Right hindlimb (tissue), 1 donor: ENCODE data around the gene SPINT2.

ENCODE experiments used
- DNase-seq: peaks from one replicate; pipeline ENCODE4 v3.0.0-alpha.2; 2018

Gene SPINT2

GRCh38 chr19:38303517-38304351 lies 39.4 kb downstream of the SPINT2 start, which contains the start of gene C19orf33:
TSS of gene C19orf33 (plus strand) at chr19:38304251. CDS start at chr19:38304262, 11 bp downstream.
- DNase-seq = no peak

GRCh38 chr19:38304352-38304865 lies 40.0 kb downstream of the SPINT2 start:
- DNase-seq = no peak

DNA sequence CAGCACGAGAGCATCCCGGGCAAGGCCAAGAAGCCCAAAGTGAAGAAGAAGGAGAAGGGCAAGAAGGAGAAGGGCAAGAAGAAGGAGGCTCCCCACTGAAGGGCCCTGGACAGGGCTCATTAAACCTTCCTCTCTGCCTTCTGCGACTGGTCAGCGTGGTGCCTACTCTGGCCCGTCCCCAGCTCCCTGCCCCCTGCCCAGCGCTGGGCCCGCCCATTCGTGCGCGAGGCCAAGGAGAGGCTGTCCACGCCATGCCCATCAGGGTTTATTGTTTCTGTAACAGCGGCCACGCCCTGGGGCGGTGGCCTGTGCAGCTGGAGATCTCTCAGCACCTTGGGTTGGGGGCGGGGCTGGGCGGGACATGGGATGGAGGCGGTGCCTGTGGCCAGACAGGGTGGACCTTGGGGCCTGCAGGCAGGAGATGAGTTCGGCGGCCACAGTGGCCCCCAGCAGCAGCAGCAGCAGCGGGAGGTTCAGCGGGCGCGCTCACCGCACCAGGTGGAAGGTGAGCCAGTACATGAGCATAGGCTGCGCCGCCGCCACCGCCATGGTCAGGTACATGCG lies 40.6 kb downstream of the SPINT2 start:
- DNase-seq = peak; percentile 49

DNA sequence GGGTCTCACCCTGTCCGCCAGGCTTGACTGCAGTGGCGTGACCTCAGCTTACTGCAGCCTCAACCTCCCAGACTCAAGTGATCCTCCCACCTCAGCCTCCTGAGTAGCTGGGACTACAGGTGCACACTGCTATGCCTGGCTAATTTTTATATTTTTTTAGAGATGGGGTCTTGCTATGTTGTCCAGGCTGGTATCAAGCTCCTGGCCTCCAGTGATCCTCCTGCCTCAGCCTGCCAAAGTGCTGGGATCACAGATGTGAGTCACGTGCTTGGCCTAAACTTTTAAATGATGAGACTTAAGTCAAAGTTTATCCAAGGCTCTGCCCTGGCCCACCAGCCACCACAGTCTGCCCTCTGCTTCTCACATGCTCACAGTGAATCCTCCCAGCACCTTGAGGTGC lies 41.9 kb downstream of the SPINT2 start:
- DNase-seq = no peak

DNA sequence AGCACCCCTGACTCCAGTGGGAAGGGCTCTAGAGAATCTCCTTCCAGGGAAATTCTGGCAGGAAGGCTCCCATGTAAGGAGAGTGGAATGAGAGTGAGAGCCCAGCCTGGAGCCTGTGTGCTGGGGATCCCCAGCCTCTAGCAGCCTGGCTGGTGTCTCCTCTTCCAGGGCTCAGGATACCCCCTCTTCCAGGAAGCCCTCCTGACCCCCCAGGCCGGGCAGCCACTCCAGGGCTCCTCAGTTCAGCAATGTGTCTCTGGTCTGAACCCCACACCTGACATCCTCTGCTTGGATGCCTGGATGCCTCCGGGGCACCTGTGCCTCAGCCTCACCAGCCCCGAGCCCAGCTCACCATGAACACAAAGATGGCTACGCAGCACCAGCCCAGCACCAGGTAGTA lies 42.7 kb downstream of the SPINT2 start:
- DNase-seq = no peak

DNA sequence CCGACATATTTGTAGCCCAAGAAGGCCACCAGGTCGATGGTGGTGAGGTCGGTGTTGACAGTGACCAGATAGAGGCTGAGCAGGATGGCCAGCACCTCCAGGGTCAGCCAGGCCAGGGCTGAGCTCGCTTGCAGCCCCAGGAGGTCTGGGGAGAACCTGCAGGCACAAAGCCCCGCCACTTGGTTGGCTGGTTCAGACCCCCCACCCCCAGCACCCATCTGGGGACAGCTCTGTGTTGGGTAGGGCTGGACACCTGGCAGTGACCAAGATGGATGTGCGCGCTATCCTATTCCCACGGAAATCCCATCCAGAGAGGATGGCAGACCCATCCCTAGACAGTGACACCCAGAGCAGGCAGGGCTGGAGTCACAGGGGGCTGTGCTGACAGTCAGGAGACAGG lies 43.2 kb downstream of the SPINT2 start:
- no peak for DNase-seq

GRCh38 chr19:38308006-38308766 lies 43.8 kb downstream of the SPINT2 start:
- DNase-seq = no peak

DNA sequence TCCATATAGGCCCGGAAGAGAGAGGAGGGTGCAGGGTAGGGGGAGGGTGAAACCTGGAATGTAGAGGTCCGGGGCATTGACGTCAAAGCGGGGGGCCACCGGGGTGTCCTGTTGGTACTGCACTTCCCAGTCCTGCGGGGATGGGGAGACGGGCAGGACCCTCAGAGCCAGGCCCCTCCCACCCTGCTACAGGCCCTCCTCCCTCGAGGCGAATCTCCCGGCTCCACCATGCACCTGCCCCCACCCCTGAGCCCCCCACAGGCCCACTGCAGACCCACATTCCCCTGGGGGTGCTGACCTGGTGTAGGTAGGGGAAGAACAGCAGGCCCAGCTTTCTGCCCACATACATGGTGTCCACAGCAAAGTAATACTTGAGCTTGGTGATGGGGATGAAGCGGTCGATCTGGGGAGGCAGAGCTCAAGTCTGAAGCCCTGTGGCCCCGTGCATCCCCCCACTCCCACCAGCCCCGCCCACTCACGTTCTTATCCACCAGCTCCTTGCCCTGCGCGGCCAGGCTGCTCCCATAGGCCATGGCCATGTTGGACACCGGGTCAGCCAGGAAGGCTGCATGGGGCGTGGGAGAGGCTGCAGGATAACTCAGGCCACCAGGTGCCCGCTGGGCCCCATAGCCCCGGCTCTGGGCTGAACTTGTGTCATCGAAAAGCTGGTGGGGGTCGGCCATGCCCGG lies 44.7 kb downstream of the SPINT2 start:
- no peak for DNase-seq

- no peak for DNase-seq
These were observed 45.4 kb downstream of the SPINT2 start for GRCh38 chr19:38309615-38310278.

GRCh38 chr19:38310279-38310670 lies 45.9 kb downstream of the SPINT2 start:
- DNase-seq = no peak

DNA sequence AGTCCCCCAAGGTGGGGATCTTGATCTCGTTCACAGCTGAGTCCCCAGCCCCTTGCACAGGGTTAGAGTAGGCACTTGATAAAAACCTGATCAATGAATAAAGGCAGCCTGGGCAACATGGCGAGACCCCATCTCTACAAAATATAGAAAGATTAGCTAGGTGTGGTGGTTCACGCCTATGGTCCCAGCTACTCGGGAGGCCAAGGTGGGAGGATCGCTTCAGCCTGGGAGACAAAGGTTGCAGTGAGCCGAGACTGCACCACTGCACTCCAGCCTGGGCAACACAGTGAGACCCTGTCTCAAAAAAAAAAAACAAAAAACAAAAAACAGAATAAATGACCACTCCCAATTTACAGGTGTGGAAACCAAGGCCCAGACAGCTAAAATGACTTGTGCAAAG lies 46.6 kb downstream of the SPINT2 start:
- DNase-seq = no peak

DNA sequence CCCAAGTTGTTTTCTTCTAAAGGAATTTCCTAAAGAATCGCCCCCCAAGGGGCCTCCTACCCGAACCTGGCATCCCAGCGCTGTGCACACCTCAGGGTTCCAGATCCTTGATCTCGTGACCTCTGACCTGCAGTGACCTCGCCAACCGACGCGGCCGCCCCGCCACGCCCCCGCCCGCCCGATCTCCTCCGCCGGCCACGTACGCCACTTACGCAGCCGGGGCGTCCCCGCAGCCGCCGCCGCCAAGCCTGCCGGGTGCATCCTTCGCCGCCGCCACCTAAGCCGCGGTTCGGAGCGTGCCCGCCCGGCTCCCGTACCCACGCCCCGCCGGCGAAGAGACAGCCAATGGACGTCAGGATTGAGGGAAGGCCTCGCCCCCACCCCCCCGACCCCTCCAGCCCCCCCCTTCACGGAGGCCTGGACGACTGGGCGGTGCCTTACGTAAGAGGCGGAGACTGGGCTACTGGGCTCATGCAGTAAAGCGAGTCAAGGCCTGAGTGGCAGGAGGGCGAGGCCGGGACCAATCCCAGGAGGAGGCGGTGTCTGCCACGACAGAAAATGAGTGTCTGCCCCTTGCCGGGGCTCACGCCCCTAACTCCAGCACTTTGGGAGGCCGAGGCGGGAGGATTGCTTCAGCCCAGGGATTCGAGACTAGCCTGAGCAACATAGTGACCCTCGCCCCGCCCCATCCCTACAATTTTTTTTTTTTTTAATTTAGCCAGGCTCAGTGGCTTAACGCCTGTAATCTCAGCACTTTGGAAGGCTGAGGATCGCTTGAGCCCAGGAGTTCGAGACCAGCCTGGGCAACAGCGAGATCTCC lies 51.5 kb downstream of the SPINT2 start, which contains the start of gene YIF1B:
Gene YIF1B (minus strand): TSS at position 291 of the 820 bp plus-strand sequence. CDS start 30 bp downstream, at position 261.
- peak; percentile 99 for DNase-seq

DNA sequence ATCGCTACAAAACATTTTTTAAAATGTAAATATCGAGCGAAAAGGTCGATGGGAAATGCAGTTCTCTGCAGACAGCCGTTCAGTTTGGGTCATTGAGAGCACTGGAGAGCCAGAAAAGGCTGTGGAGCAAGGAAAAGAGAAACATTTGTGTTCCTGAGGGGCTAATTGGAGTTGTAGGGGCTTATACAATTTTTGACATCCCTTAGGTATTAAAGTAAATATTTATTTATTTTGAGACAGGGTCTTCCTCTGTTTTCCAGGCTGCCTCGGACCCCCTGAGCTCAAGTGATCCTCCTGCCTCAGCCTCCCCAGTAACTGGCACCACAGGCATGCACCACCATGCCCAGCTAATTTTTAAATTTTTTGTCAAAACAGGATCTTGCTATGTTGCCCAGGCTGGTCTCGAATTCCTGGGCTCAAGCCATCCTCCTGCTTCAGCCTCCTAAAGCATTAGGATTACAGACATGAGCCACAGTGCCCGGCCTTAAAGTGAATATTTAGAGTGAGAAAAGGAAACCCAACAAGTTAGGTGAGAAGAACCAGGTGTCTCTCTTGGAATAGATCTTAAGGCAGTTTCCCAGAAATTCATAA lies 52.2 kb downstream of the SPINT2 start:
- DNase-seq = no peak

- DNase-seq = no peak
These were observed 52.8 kb downstream of the SPINT2 start for GRCh38 chr19:38317104-38317612.

- DNase-seq = no peak
These were observed 54.3 kb downstream of the SPINT2 start for GRCh38 chr19:38318660-38319059.

GRCh38 chr19:38319421-38320258 lies 55.3 kb downstream of the SPINT2 start, which contains the start of gene KCNK6:
TSS of gene KCNK6 (plus strand) at chr19:38319845. CDS start at chr19:38319951, 106 bp downstream.
- peak; percentile 70 for DNase-seq

DNA sequence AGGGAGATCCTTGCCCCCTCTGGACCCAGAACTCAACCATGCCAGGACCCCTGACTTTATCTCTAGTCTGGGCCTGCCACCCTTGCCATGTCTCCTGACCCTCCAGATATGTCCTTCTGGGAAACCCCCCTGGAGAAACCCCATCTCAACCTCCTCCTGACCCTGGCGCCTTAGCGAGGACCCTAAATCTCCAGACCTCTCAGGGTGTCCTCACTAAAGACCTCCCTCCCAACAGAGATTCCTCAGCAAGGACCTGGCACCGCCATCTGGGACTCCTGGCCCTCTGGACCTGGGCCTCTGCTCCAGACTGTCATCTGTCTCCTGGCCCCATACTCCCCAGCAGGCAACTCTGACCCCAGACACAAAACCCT lies 56.6 kb downstream of the SPINT2 start:
- DNase-seq = no peak

DNA sequence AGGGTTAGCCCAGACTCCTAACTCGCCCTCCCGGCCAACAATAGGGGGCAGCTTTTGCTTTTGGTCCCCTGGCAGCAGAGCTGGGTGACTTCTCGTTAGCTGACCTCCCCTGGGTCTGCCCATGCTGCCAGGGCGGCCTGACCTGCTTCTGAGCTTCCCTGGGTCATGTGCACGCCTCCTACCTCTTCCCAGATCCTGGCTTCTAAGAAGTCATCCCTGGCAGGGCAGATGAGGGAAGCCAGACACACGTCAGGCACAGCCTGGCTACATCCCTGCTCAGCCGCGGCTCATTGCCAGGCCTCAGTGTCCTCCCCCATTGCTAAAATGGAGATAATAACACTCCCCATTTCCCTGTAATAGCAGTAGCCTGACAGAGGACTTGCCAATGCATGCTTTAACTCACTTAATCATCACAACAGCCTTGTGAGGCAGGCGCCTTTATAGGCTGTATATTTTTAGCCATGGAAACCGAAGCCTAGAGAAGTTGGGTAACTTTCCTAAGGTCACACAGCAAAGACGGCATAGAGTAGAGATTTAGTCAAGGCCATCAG lies 57.3 kb downstream of the SPINT2 start:
- no peak for DNase-seq

DNA sequence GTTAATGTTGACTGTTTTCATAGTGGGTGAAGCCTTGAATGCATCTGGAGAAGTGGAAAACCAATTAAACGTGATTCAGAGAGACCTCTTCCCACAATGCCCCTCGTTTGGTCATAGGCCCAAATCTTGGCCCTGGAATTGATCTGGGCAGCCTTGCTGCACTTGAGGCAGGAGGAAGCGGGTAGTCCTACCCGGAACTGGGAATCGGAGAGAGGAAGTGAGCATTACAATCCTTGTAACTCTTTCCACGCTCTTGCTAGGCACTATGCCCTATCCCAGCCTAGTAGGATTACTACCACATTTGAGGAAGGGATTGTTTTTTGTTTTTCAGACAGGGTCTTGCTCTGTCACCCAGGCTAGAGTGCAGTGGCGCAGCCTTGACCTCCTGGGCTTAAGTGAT lies 58.9 kb downstream of the SPINT2 start:
- DNase-seq = no peak
